ENCODE data around the gene CCDC60.

The CCDC60 gene, protein sequence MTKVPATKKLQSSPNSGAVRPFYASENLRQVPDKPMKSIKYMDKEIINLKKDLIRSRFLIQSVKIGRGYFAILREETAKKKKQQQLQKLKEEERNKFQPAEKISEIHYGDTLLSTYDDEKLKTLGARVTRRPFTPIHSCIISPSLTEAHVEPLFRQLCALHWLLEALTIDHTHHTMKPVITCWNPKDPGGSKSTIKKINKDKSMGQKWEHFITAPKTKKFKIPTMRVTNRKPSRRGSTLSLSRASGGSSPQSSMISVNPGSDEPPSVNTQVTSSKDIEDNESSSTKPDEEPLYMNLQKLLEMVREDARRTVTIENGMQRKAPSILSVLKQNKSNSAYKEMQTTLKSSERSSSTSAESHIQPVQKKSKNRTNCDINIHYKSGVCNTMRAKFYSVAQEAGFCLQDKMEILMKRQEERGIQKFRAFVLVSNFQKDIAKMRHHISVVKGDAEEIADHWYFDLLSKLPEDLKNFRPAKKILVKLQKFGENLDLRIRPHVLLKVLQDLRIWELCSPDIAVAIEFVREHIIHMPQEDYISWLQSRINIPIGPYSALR

DNA sequence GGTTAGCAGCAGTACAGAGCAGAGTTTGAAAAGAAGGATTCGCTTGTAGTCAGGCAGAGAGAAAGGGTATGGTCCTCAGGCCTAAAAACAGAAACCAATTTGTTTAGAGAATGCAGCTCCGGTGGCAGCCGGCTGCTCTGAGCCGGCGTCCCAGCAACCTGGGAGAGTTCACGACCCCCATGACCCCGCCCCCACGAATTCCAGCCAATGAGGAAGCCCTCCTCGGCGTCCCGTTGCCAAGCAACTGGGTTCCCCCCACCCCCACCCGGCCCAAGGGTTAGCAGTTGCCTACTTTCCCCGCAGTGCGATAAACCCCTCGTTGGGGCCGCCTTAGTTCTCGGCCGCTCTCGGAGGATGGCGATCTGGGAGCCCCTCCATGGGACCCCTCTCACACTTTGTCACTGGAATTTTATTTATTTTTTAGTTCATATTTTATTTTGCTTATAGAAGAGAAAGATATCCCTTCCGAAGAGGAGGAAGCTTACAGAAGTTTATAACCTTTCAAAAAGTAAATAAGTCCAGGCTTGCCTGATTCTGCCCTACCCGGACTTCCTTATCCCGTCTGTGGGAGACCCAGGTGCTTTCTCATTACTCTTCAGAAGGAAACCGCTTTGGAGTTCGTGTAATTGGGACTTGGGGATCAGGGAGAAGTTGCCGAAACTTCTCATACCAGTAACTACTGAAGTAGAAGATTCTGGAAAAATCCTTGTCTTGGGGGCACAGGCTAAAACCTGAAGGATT lies at the start of gene CCDC60:
TSS of gene CCDC60 (plus strand) at position 300 of the 741 bp plus-strand sequence. CDS start 448 bp downstream, outside the sequence.
- Mint-ChIP-seq H3K4me1 (no peaks in the 10 kb centered on the region), H3K27me3 (peaks cover 14% of the 10 kb centered on the region), H3K4me3 (no peak within 1 kb of the TSS), H3K36me3 (ENCODE audit: low read depth) (no peaks in the 10 kb centered on the region), H3K9me3 (no peaks in the 10 kb centered on the region), H3K27ac (no peak within 1 kb of the TSS)
- DNase-seq = no peak
- ATAC-seq = no peak

GRCh38 chr12:119288576-119288975 lies 46.0 kb upstream of the CCDC60 start:
- no peak overlapping the region for H3K27ac Mint-ChIP-seq
- H3K9me3 Mint-ChIP-seq = no peaks in the 10 kb centered on the region
- H3K36me3 Mint-ChIP-seq (ENCODE audit: low read depth) = no peaks in the 10 kb centered on the region
- ATAC-seq (no peak), DNase-seq (no peak)
- H3K27me3 Mint-ChIP-seq = no peaks in the 10 kb centered on the region
- H3K4me3 Mint-ChIP-seq = no peak overlapping the region
- H3K4me1 Mint-ChIP-seq = no peaks in the 10 kb centered on the region

GRCh38 chr12:119292893-119293630 lies 41.5 kb upstream of the CCDC60 start:
- no peaks in the 10 kb centered on the region for H3K36me3 Mint-ChIP-seq (ENCODE audit: low read depth)
- H3K9me3 Mint-ChIP-seq = no peaks in the 10 kb centered on the region
- no peak overlapping the region for H3K27ac Mint-ChIP-seq
- H3K4me3 Mint-ChIP-seq = no peak overlapping the region
- no peaks in the 10 kb centered on the region for H3K27me3 Mint-ChIP-seq
- ATAC-seq = no peak
- H3K4me1 Mint-ChIP-seq = no peaks in the 10 kb centered on the region
- no peak for DNase-seq

- DNase-seq (no peak), ATAC-seq (no peak)
- Mint-ChIP-seq H3K27me3 (no peaks in the 10 kb centered on the region), H3K27ac (no peak overlapping the region), H3K9me3 (no peaks in the 10 kb centered on the region), H3K36me3 (ENCODE audit: low read depth) (no peaks in the 10 kb centered on the region), H3K4me3 (no peak overlapping the region), H3K4me1 (no peaks in the 10 kb centered on the region)
Measured at GRCh38 chr12:119294211-119294610, 40.3 kb upstream of the CCDC60 start.

DNA sequence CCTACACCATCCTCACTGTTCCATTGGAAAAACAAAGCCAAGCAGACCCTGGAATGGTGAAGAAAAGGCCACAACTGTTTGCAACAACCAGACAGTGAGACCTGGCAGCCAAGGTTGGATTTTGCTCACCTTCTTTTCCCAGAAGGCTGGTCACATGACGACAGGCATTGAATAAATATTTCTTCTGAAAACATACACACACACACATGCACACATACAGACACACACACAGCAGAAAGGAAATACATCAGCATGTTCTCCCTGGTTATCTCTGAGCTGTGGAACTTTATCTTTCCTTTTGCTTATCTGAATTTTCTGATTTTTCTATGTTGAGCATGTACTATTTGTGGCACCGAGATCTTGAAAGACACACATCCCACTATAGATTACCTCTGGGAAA lies 38.0 kb upstream of the CCDC60 start:
- H3K27me3 Mint-ChIP-seq = no peaks in the 10 kb centered on the region
- ATAC-seq (no peak), DNase-seq (no peak)
- no peaks in the 10 kb centered on the region for H3K36me3 Mint-ChIP-seq (ENCODE audit: low read depth)
- no peak overlapping the region for H3K27ac Mint-ChIP-seq
- H3K4me1 Mint-ChIP-seq = no peaks in the 10 kb centered on the region
- H3K4me3 Mint-ChIP-seq = no peak overlapping the region
- no peaks in the 10 kb centered on the region for H3K9me3 Mint-ChIP-seq

GRCh38 chr12:119299130-119299529 lies 35.4 kb upstream of the CCDC60 start:
- Mint-ChIP-seq H3K9me3 (no peaks in the 10 kb centered on the region), H3K4me3 (no peak overlapping the region), H3K4me1 (no peaks in the 10 kb centered on the region), H3K27ac (no peak overlapping the region), H3K36me3 (ENCODE audit: low read depth) (no peaks in the 10 kb centered on the region), H3K27me3 (no peaks in the 10 kb centered on the region)
- DNase-seq = no peak
- no peak for ATAC-seq

DNA sequence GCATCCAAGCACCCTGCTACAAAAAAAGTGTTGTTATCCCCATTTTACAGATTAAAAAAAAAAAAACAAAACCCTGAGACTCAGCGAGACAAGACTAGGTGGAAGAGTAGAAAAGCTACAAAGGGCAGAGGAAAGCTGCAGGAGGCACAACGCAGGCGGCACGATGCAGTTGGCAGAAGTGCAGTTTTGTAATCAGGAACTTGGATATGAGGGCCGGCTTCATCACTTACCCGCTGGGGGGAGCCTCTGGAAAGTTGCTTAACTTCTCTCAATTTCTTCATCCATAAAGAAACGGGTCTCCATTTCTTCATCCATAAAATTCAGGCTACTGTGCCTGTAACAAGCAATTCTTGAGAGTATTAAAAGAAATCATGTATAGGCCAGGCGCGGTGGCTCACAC lies 33.1 kb upstream of the CCDC60 start:
- H3K9me3 Mint-ChIP-seq = no peaks in the 10 kb centered on the region
- DNase-seq (no peak), ATAC-seq (no peak)
- H3K4me3 Mint-ChIP-seq = no peak overlapping the region
- no peak overlapping the region for H3K27ac Mint-ChIP-seq
- H3K4me1 Mint-ChIP-seq = no peaks in the 10 kb centered on the region
- H3K36me3 Mint-ChIP-seq (ENCODE audit: low read depth) = no peaks in the 10 kb centered on the region
- no peaks in the 10 kb centered on the region for H3K27me3 Mint-ChIP-seq

- ATAC-seq = no peak
- no peak for DNase-seq
- H3K9me3 Mint-ChIP-seq = no peaks in the 10 kb centered on the region
- H3K27me3 Mint-ChIP-seq = no peaks in the 10 kb centered on the region
- H3K4me3 Mint-ChIP-seq = no peak overlapping the region
- no peak overlapping the region for H3K27ac Mint-ChIP-seq
- no peaks in the 10 kb centered on the region for H3K36me3 Mint-ChIP-seq (ENCODE audit: low read depth)
- H3K4me1 Mint-ChIP-seq = no peaks in the 10 kb centered on the region
Measured at GRCh38 chr12:119302451-119303080, 32.0 kb upstream of the CCDC60 start.

GRCh38 chr12:119306593-119306992 lies 27.9 kb upstream of the CCDC60 start:
- H3K27me3 Mint-ChIP-seq = no peaks in the 10 kb centered on the region
- DNase-seq = no peak
- ATAC-seq = no peak
- no peaks in the 10 kb centered on the region for H3K36me3 Mint-ChIP-seq (ENCODE audit: low read depth)
- H3K27ac Mint-ChIP-seq = no peak overlapping the region
- H3K4me1 Mint-ChIP-seq = no peaks in the 10 kb centered on the region
- no peaks in the 10 kb centered on the region for H3K9me3 Mint-ChIP-seq
- no peak overlapping the region for H3K4me3 Mint-ChIP-seq

GRCh38 chr12:119307747-119308146 lies 26.8 kb upstream of the CCDC60 start:
- Mint-ChIP-seq H3K27ac (no peak overlapping the region), H3K4me1 (no peaks in the 10 kb centered on the region), H3K9me3 (no peaks in the 10 kb centered on the region), H3K27me3 (peaks cover 2% of the 10 kb centered on the region), H3K4me3 (no peak overlapping the region), H3K36me3 (ENCODE audit: low read depth) (no peaks in the 10 kb centered on the region)
- DNase-seq (no peak), ATAC-seq (no peak)

DNA sequence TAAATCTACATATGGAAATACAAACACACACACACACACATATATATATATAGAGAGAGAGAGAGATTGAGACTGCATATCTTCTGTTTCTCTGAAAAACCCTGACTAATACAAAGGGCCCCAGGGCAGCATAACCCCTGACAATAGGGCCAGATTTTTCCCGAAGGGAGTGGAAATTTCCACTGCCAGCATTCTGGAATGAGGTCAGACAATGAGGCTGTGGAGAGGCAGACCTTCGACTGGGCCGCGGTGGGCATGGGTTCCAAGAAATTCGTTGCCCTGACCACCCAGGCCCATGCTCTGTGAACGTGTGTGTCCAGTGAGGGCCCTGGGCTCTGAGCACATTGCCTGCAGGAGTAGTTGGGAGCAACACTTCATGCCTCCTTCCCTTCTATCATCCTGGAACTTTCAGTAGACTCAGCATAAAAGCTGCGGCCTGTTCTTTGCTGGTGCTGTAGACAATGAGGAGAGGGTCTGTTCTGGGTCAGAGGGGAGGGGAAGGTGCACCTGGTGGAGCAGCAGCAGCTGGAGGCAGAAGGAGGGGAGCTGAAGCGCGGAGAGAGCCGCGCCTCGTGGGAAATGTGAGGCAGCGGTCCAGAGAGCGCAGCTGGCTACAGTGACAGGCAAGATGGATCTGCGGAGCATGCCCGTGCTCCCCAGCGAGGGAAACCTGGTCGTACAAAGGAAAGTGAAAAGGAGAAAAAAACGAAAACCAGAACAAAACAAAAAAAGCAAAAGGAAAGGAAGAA lies 25.6 kb upstream of the CCDC60 start:
- Mint-ChIP-seq H3K27ac (no peak overlapping the region), H3K27me3 (peaks cover 2% of the 10 kb centered on the region), H3K4me3 (no peak overlapping the region), H3K4me1 (no peaks in the 10 kb centered on the region), H3K9me3 (no peaks in the 10 kb centered on the region), H3K36me3 (ENCODE audit: low read depth) (no peaks in the 10 kb centered on the region)
- ATAC-seq (no peak), DNase-seq (no peak)

GRCh38 chr12:119311878-119312277 lies 22.7 kb upstream of the CCDC60 start:
- Mint-ChIP-seq H3K27ac (no peak overlapping the region), H3K27me3 (peaks cover 2% of the 10 kb centered on the region), H3K36me3 (ENCODE audit: low read depth) (no peaks in the 10 kb centered on the region), H3K9me3 (no peaks in the 10 kb centered on the region), H3K4me1 (no peaks in the 10 kb centered on the region), H3K4me3 (no peak overlapping the region)
- DNase-seq (no peak), ATAC-seq (no peak)

DNA sequence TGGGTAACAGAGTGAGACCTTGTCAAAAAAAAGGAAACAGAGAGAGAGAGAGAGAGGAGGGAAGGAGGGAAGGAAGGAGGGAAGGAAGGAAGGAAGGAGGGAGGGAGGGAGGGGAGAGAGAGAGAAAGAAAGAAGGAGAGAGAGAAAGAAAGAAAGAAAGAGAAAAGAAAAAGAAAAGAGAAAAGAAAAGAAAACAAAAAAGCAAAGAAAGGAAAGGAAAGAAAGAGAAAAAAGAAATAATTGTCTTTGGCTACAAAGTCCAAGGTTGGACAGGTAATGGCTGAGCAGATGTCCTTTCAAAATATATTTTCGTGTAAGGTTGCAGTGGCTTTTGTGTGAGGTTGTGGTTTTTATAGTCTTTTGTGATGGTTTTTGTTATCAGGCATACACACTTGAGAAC lies 21.6 kb upstream of the CCDC60 start:
- H3K27me3 Mint-ChIP-seq = peaks cover 2% of the 10 kb centered on the region
- H3K9me3 Mint-ChIP-seq = no peaks in the 10 kb centered on the region
- H3K4me3 Mint-ChIP-seq = no peak overlapping the region
- no peak overlapping the region for H3K27ac Mint-ChIP-seq
- no peak for ATAC-seq
- no peak for DNase-seq
- no peaks in the 10 kb centered on the region for H3K4me1 Mint-ChIP-seq
- no peaks in the 10 kb centered on the region for H3K36me3 Mint-ChIP-seq (ENCODE audit: low read depth)

GRCh38 chr12:119314290-119314689 lies 20.2 kb upstream of the CCDC60 start:
- Mint-ChIP-seq H3K9me3 (no peaks in the 10 kb centered on the region), H3K27ac (no peak overlapping the region), H3K4me1 (no peaks in the 10 kb centered on the region), H3K27me3 (peaks cover 5% of the 10 kb centered on the region), H3K36me3 (ENCODE audit: low read depth) (no peaks in the 10 kb centered on the region), H3K4me3 (no peak overlapping the region)
- no peak for ATAC-seq
- DNase-seq = no peak

Measured in activated naive CD8-positive, alpha-beta T cell treated with anti-CD3 and anti-CD28 coated beads, Interleukin-2, amount 50 U/mL, for 24 hours (primary cell).